B cell (primary cell): ENCODE measurements around the gene BRD1. TPM values are rescaled to one million over a fixed set of nuclear protein-coding genes. Genes with fewer than 3 reads are reported as not detected.

Experiments
- ATAC-seq: fragments of 200-7000 bp; cut with Tn5 transposase; one replicate; pipeline ENCODE4 v1.10.0; 2021; ENCODE audit warnings: low read depth, mild to moderate bottlenecking, moderate number of reproducible peaks, moderate library complexity
- CTCF ChIA-PET: fragments of 350-600 bp; sonication (Branson Sonifier 250); formaldehyde crosslinking; loops from one replicate; lab custom pipeline; 2021; ENCODE audit warnings: antibody characterized with exemption, inconsistent platforms; lab: Charles Lee
- POLR2A ChIA-PET: fragments of 350-600 bp; sonication (Branson Sonifier 250); formaldehyde crosslinking; loops from one replicate; lab custom pipeline; 2021; ENCODE audit warnings: antibody characterized with exemption; lab: Charles Lee
- DNase-seq: peaks from one replicate; pipeline ENCODE4 v3.0.0; 2013
- H2AFZ ChIP-seq: 2 replicates; pipeline ENCODE4 v1.6.1; 2012; ENCODE audit warnings: mild to moderate bottlenecking, low read depth, low read length; ENCODE audit not compliant: insufficient read depth, poor library complexity, severe bottlenecking
- H3K27ac ChIP-seq, 2 donors: 1 replicate in 1 of 2; 2 replicates in 1 of 2; pipeline ENCODE4 v1.5.1; 2012 to 2013; ENCODE audit warnings: low read length in 2 of 2, mild to moderate bottlenecking in 2 of 2, moderate library complexity in 1 of 2
- H3K27me3 ChIP-seq, 4 experiments: fragments of 200-600 bp in 1 of 4; sonication (generic) in 1 of 4; replicated peaks in 1 of 4; 1 replicate in 2 of 4; 2 replicates in 2 of 4; pipeline versions ENCODE4 v1.6.1 to v1.7.0; 2013 to 2016; ENCODE audit warnings: low read length in 3 of 4, mild to moderate bottlenecking in 2 of 4, mixed read lengths in 1 of 4, moderate library complexity in 1 of 4; ENCODE audit not compliant: insufficient read depth in 4 of 4, control insufficient read depth in 3 of 4; ENCODE audit errors: control extremely low read depth in 1 of 4
- H3K36me3 ChIP-seq, 2 experiments: replicated peaks in 1 of 2; 1 replicate in 1 of 2; 2 replicates in 1 of 2; pipeline versions ENCODE4 v1.6.1 to v1.7.1; 2013; ENCODE audit warnings: low read length in 1 of 2; ENCODE audit not compliant: insufficient read depth in 2 of 2, control insufficient read depth in 1 of 2; ENCODE audit errors: control extremely low read depth in 1 of 2, extremely low read depth in 1 of 2
- H3K4me1 ChIP-seq, 2 donors: fragments of 200-600 bp in 1 of 2; sonication (generic) in 1 of 2; 1 replicate in 1 of 2; 2 replicates in 1 of 2; pipeline versions ENCODE4 v1.5.1 to v1.6.1; 2013 to 2017; ENCODE audit warnings: low read length in 2 of 2; ENCODE audit not compliant: control insufficient read depth in 2 of 2, insufficient read depth in 2 of 2
- H3K4me2 ChIP-seq: replicated peaks from 2 replicates; pipeline ENCODE3; 2012; ENCODE audit warnings: mild to moderate bottlenecking, low read depth, low read length; ENCODE audit not compliant: poor library complexity, severe bottlenecking
- H3K4me3 ChIP-seq, 5 experiments: fragments of 200-600 bp in 1 of 5; sonication (generic) in 1 of 5; 1 replicate in 3 of 5; 2 replicates in 2 of 5; pipeline versions ENCODE4 v1.5.1 to v1.7.0; 2011 to 2016; ENCODE audit warnings: low read length in 4 of 5, mild to moderate bottlenecking in 4 of 5, low read depth in 2 of 5, control low read depth in 1 of 5, moderate library complexity in 1 of 5; ENCODE audit not compliant: insufficient read depth in 1 of 5; ENCODE audit errors: control extremely low read depth in 1 of 5, extremely low read depth in 1 of 5
- H3K79me2 ChIP-seq: fragments of 200-600 bp; sonication (generic); one replicate; pipeline ENCODE4 v1.6.0; 2016; ENCODE audit warnings: low read length; ENCODE audit not compliant: control insufficient read depth, insufficient read depth
- H3K9ac ChIP-seq: fragments of 200-600 bp; sonication (generic); 2 replicates; pipeline ENCODE4 v1.6.1; 2017; ENCODE audit warnings: mild to moderate bottlenecking, low read length, moderate library complexity
- H3K9me3 ChIP-seq, 3 donors: one replicate each; pipeline versions ENCODE4 v1.6.1 to v1.7.1; 2013; ENCODE audit warnings: low read length in 2 of 3; ENCODE audit not compliant: control insufficient read depth in 2 of 3, insufficient read depth in 1 of 3; ENCODE audit errors: control extremely low read depth in 1 of 3
- H4K20me1 ChIP-seq: 2 replicates; pipeline ENCODE4 v1.6.0; 2012; ENCODE audit warnings: mild to moderate bottlenecking, low read length; ENCODE audit not compliant: insufficient read depth, control insufficient read depth, poor library complexity, severe bottlenecking
- H3K27ac Mint-ChIP-seq: one replicate; pipeline ENCODE4 v1.8.0; 2021; ENCODE audit warnings: mixed read lengths
- H3K27me3 Mint-ChIP-seq: one replicate; pipeline ENCODE4 v1.8.0; 2021; ENCODE audit warnings: mixed read lengths
- H3K4me1 Mint-ChIP-seq: one replicate; pipeline ENCODE4 v1.8.0; 2021; ENCODE audit warnings: mixed read lengths
- H3K4me3 Mint-ChIP-seq: one replicate; pipeline ENCODE4 v1.8.0; 2021; ENCODE audit warnings: mixed read lengths
- H3K9me3 Mint-ChIP-seq: one replicate; pipeline ENCODE4 v1.8.0; 2022; ENCODE audit warnings: mixed read lengths; ENCODE audit not compliant: insufficient read depth
- EZH2 ChIP-seq: IDR thresholded peaks from 2 replicates; pipeline ENCODE4 v1.6.1; 2012; ENCODE audit warnings: borderline replicate concordance, low read depth, mild to moderate bottlenecking, moderate library complexity, low read length; ENCODE audit not compliant: insufficient read depth, poor library complexity, severe bottlenecking
- WGBS: methylation state at CpG from one replicate; pipeline ENCODE4 v1.1.5; 2013; ENCODE audit warnings: missing lambda C conversion rate; ENCODE audit not compliant: insufficient coverage; 5-methylcytosine and 5-hydroxymethylcytosine counted together
- intact Hi-C: fragments of 100-400 bp; cut with micrococcal nuclease; formaldehyde crosslinking; loops from one replicate; pipeline ENCODE4 v1.10.0; 2022
- polyA plus RNA-seq: library from polyadenylated mRNA; depleted of rRNA; stranded (reverse); fragments of >200 nt; gene quantifications from 2 replicates; pipeline ENCODE4 v1.2.3, GENCODE V29; 2012
- total RNA-seq, 2 donors: library from RNA; stranded (reverse); fragments of 120-200 nt in 1 of 2; gene quantifications; 1 replicate in 1 of 2; 2 replicates in 1 of 2; pipeline versions ENCODE4 v1.2.3 to v1.2.4, GENCODE V29; 2013 to 2022
- TF ChIP-seq, protein P1 (sequence below): fragments of 200-600 bp; IDR thresholded peaks from one replicate; pipeline ENCODE4 v1.8.0; 2022; ENCODE audit warnings: antibody characterized with exemption, mild to moderate bottlenecking

Gene BRD1
- total and polyA plus RNA-seq, 2 donors (not counting 1 experiment from before 2014, with no cell fraction given) = 16.9 to 73.3 TPM

DNA sequence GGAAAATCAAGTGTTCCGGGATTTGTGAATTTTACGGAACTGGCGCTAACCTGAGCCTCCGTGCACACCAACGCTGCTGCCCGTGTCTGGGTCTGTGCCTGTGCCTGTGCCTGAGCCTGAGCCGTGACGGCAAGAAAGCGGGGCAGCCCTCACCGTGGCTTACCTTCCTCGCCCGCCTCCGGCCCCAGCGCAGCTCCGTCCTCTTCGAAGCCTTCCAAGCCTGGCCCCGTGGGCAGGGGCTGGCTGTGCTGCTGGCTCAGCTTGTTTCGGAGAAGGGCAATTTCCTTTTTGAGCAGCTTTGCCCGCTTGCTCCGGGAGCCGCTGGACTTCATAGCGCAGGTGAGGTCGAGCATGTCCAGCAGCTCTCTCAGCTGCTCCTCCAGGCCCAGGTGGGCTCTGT, 33.8 kb downstream of the BRD1 start:
- DNase-seq = no peak

DNA sequence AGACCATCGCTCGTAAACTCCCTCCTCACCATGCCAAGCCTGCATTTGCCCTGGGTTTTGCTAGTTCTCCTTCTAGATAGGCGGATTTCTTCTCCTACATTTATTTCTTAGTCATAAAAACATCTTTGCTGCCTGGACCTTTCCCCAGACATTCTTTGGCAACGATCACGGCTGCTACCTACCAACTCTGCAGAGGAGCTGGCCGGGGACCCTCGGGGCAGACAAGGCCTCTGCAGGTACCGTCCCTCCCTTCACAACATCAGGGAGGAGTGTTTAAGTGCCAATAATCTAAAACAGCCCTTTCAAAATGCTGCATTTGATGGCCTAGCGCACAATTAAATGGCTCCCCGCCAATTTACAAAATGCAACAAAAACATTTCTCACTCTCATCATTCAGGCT, 34.4 kb downstream of the BRD1 start:
- WGBS = 98% methylated on average over 9 of the region's 10 CpGs
- Mint-ChIP-seq H3K4me1 (peaks cover 11% of the 10 kb centered on the region), H3K27ac (no peak overlapping the region), H3K4me3 (no peak overlapping the region), H3K27me3 (no peaks in the 10 kb centered on the region), H3K9me3 (no peaks in the 10 kb centered on the region)
- POLR2A ChIA-PET = no interaction called here
- Histone ChIP-seq H4K20me1 (peaks cover 93% of the 10 kb centered on the region), H3K27me3 (no peaks in the 10 kb centered on the region), H3K4me2 (no peak overlapping the region), H3K27ac (no peak overlapping the region), H3K79me2 (peaks cover 92% of the 10 kb centered on the region), H3K9me3 (no peaks in the 10 kb centered on the region), H3K36me3 (peaks cover 6 to 85% of the 10 kb centered on the region in 2 experiments), H3K4me1 (peaks cover 4 to 12% of the 10 kb centered on the region in 2 donors), H3K4me3 (no peak overlapping the region), H2AFZ (no peak overlapping the region), H3K9ac (no peak overlapping the region)
- intact Hi-C loops = no loop called here
- no peak for TF ChIP-seq EZH2
- DNase-seq = no peak
- no peak for ATAC-seq
- CTCF ChIA-PET = no interaction called here

More for the DNA sequence above, 33.8 kb downstream of the BRD1 start:
- Histone ChIP-seq H3K4me1 (peaks cover 3 to 12% of the 10 kb centered on the region in 2 donors), H3K36me3 (peaks cover 6 to 91% of the 10 kb centered on the region in 2 experiments), H4K20me1 (peaks cover 93% of the 10 kb centered on the region), H3K4me2 (no peak overlapping the region), H3K27me3 (no peaks in the 10 kb centered on the region), H3K9me3 (no peaks in the 10 kb centered on the region), H3K27ac (no peak overlapping the region), H3K4me3 (no peak overlapping the region), H3K9ac (no peak overlapping the region), H3K79me2 (peaks cover 93% of the 10 kb centered on the region), H2AFZ (no peak overlapping the region)
- intact Hi-C loops = no loop called here
- no peak overlapping the region for H3K4me3 Mint-ChIP-seq
- peaks cover 11% of the 10 kb centered on the region for H3K4me1 Mint-ChIP-seq
- WGBS = 98% methylated on average over 22 of the region's 23 CpGs
- no peak for ATAC-seq
- no peaks in the 10 kb centered on the region for H3K9me3 Mint-ChIP-seq
- ChIA-PET POLR2A (no interaction called here), CTCF (no interaction called here)
- no peak for TF ChIP-seq EZH2
- TF ChIP-seq, protein P1, sequence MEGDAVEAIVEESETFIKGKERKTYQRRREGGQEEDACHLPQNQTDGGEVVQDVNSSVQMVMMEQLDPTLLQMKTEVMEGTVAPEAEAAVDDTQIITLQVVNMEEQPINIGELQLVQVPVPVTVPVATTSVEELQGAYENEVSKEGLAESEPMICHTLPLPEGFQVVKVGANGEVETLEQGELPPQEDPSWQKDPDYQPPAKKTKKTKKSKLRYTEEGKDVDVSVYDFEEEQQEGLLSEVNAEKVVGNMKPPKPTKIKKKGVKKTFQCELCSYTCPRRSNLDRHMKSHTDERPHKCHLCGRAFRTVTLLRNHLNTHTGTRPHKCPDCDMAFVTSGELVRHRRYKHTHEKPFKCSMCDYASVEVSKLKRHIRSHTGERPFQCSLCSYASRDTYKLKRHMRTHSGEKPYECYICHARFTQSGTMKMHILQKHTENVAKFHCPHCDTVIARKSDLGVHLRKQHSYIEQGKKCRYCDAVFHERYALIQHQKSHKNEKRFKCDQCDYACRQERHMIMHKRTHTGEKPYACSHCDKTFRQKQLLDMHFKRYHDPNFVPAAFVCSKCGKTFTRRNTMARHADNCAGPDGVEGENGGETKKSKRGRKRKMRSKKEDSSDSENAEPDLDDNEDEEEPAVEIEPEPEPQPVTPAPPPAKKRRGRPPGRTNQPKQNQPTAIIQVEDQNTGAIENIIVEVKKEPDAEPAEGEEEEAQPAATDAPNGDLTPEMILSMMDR = no peak
- H3K27ac Mint-ChIP-seq = no peak overlapping the region
- no peaks in the 10 kb centered on the region for H3K27me3 Mint-ChIP-seq
